ENCODE results near the gene ZNF133.
"Not testable (repeated sequence)": the region's sequence is repeated elsewhere in the genome, so short reads cannot be mapped to it uniquely, and the experiment has no call there.

Gene ZNF133

DNA sequence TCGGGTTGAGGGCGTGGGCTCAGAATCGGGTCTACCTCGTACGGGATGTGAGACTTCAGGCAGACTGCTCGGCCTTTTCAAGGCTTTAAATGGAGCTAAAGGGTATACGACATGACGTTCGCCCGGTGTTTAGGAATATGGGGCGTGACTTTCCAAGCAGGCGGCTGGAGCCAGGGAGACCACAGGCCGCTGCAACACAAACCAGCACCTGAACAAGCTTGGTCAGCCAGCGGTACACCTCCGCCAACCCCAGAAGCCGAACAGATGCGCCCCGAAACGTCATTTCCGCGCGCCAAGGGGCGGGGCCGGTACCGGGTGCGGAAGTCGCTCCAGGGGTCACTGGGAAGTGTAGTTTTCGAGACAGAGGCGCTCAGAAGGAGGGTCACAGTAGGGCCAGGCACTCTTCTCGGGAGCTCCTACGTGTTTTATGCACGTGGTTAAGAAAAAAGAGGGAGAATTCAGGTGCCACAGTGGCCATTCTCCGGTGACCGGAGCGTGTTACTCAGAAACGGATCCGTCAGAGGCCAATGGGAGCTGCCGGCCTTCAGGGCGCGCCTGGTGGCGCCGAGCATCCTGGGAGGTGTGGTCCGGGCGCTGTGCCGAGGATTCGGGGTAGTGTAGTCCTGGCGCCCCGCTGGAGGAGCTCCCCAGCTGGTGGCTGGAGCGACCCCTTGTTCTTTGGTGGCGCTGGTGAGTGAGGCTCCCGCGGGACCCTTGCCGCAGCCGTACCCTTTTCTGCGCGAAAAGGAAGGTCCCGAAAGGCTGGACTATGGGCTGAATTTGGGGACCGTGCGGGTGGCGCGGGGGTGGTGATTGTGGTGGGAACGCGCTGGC, at the start of gene ZNF133:
TSS of gene ZNF133 (plus strand) at position 613 of the 834 bp plus-strand sequence. CDS start 17,160 bp downstream, outside the sequence.
- peak; percentile 87 for DNase-seq

DNA sequence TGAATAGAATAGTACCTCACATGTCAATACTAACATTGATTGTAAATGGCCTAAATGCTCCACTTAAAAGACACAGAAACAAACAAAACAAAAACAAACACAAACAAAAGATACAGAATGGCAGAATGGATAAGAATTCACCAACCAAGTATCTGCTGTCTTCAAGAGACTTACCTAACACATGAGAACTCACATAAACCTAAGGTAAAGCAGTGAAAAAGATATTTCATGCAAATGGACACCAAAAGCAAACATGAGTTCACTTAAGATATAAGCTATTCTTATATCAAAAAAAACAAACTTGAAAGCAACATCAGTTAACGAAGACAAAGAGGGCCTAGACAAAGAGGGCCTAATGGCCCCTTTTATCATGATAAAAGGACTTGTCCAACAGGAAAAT, 47.3 kb upstream of the ZNF133 start:
- no peak for DNase-seq

DNA sequence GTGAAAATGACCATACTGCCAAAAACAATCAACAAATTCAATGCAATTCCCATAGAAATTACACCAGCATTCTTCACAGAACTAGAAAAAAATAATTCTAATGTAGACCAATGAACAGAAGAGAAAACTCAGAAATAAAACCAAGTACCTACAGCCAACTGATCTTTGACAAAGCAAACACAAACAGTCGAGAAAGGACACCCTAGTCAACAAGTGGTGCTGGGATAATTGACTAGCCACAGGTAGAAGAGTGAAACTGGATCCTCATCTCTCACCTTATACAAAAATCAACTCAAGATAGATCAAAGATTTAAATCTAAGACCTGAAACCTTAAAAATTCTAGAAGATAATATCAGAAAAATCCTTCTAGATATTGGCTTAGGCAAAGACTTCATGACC, 44.5 kb upstream of the ZNF133 start:
- DNase-seq: no peak

DNA sequence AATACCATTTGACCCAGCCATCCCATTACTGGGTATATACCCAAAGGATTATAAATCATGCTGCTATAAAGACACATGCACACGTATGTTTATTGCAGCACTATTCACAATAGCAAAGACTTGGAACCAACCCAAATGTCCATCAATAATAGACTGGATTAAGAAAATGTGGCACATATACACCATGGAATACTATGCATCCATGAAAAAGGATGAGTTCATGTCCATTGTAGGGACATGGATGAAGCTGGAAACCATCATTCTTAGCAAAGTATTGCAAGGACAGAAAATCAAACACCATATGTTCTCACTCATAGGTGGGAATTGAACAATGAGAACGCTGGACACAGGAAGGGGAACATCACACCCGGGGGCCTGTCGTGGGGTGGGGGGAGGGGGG, 39.8 kb upstream of the ZNF133 start:
- not testable (repeated sequence) for DNase-seq

DNA sequence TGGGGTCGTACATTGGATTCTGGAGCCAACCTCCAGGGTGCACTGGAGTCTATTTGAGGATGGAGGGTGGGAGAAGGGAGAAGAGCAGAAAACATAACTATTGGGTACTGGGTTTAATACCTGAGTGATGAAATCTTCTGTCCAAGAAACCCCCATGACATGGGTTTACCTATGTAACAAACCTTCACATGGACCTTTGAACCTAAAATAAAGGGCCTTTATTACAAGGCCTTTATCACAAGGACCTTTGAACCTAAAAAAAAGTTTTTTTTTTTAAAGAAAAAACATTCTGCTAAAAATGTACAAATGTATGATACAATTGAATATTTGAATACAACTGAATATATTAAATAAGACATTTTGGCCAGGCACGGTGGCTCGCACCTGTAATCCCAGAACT, 38.1 kb upstream of the ZNF133 start:
- no peak for DNase-seq

DNA sequence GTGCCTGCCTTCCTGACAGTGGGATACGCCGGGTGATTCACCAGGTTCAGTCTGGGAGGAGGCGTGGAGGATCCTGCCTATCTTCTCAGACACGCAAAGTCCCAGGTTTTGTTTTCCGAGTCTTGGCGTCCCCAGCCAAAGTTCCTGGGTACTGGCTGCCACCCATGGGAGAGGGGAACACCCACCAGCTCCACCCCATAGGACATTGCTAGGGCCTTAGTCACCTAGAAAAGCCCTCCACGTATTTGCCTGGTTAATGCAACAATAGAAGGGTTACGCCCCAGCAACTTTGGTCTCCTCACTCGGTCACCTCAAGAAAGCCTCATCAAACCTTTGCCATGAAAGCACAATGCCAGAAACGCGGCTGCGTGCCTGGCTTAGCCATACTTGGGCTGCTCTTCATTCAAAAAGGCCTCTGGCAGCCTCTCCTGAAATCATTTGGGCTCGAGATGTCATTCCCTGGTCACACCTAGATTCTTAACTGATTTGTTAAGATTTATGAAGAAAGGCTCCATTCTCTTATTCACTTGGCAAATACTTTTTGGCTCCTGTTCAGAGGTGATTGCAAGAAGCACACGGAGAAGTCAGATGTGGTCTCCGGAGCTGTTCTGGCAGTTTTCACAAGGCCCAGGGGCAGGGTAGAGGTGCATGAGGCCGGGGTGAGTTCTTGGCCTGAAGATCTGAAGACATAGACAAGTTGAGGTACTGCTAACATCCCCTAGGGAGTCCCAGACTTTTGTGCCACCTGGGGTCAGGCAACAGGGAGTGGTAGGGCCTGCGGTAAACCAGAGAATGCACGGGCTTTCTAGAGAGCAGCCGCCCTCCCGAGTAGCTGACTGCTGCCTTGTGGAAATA, 35.5 kb upstream of the ZNF133 start:
- no peak for DNase-seq

DNA sequence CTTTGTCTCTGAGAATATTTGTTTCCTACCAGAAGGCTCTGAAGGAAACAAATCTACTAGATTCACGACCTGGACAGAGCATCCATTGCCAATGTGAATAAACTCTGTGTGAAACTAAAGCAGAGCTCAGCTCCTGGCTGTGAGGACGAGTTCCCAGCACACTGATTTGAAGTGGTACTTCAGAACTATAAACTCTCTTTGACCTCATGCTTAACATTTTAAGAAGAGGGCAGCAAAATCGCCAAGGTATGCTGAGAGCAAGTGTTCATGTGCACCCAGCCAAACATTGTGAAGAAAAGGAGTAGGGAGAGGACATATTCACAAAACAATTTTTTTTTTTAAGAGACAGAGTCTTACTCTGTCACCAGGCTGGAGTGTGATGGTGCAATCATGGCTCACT, 33.7 kb upstream of the ZNF133 start:
- DNase-seq: no peak

DNA sequence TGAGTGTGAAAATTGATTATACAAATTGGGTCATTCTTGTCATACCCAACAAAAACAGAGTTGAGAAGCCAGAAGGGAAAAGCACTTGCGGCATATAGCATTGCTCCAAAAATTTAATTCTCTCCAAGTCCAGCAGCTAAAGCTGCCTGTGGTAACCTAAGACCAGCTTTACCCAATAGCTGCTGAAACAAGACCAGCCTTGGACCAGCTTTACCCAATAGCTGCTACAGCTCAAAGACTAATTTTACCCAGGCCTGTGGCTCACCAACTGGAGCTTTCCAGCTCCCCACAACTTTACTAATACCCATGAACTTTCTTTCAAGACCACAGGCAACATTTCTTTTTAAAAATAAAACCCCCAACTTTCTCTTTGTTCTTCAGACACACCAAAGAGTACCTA, 32.8 kb upstream of the ZNF133 start:
- no peak for DNase-seq

DNA sequence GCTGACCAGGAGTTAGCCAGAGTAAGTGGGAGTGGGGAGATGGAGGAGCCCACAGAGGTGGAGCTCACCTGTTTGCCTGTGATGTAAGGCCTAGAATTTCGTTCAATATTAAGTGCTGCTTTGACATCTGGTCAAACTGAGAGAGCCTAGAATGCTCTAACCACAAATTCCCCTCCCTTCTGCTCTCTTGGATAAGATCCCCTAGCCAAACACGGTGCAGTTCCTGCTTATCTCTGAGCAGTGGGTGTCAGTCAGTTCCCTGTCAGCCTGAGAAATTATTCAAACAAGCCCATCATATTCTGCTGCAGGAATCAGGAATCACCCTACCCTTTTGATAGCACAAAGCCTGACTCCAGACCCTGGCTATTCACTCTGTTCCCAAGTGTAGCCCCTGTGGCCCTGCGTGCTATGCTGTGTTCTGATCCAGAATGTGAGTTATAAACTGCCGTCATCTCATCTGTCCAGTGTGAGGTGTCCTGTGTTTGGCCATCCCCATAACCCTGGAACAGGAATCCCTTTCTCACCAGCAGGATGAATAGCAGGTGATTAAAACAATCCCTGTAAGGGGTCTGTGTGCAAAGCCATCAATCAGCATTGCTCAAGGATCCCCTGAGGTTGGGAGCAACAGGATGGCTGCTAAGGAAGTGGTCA, 31.8 kb upstream of the ZNF133 start:
- DNase-seq: no peak

DNA sequence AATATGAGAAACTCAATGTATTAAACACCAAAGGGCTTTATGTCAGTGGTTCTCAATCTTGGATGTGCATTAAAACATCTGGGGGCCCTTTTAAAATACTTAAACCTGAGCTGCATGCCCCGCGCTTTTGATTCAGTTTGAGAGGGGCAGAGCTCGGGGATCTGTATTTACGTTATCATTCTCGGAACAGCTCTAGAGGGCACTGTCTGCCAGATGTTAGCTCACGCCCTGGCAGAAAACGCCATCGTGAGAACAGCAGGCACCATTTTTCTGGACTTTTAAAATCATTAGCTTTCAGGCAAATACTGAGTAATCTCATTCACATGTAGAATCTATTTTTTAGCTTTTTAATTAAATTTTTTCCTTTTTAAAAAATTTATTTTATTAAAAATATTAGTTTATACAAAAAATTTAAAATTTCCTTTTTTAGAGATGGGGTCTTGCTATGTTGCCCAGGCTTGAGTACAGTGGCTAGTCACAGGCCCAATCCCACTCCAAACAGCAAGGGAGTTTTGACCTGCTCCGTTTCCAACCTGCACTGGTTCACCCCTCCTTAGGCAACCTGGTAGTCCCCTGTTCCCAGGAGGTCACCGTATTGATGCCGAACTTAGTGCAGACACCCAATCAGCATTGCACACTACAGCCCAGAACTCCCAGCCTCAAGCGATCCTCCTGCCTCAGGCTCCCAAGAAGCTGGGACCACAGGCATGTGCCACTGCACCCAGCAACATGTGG, 30.0 kb upstream of the ZNF133 start:
- DNase-seq: no peak

DNA sequence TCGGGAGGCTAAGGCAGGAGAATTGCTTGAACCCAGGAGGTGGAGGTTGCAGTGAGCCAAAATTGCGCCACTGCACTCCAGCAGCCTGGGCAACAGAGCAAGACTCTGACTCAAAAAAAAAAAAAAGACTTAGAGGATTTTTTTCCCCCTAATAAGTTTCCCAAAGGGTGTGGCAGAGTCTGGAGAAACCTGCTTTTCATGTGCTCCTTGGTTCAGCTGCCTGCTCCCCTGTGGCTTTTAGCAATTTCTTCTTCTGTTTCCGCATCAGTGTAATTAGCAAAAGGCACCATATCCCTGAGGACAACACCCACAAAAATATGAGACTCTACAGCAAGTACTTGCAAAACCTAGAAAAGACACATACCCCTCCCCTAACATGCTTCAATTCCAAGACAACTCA, 28.6 kb upstream of the ZNF133 start:
- no peak for DNase-seq

DNA sequence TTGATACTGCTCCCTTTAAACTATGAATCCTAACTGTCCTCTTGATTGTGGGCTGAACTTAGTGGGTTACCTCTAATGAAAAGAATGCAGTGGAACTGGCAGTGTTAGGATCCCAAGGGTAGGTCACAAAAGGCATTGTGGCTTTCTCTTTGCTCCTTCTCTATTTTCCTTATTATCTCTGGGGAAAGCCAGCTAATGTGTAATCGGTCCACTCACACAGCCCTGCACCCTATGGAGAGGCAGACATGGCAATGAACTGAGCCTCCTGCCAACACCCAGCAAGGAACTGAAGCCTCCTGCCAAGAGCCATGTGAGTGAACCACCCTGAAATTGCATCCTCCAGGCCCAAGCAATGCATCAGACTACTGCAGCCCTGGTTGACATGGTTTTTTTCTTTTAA, 24.6 kb upstream of the ZNF133 start:
- no peak for DNase-seq

DNA sequence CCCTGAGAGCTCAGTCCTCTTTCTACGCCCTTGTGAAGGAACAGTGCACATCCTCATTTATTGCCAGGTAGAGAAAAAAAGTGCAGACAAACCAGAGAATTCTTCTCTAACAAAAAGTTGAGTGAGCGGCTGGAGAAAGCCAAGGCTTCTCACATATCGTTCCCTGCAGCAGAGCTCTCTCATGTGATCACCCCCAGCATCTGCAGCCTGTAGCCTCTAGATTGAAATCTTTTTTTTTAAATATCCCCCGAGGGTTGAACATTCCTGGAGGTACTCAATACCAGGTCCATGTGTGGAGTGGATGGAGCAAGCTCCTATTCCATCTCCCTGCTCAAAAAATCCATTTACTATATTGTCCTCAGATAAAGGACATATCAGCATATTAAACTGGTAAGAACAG, 22.9 kb upstream of the ZNF133 start:
- DNase-seq: no peak

DNA sequence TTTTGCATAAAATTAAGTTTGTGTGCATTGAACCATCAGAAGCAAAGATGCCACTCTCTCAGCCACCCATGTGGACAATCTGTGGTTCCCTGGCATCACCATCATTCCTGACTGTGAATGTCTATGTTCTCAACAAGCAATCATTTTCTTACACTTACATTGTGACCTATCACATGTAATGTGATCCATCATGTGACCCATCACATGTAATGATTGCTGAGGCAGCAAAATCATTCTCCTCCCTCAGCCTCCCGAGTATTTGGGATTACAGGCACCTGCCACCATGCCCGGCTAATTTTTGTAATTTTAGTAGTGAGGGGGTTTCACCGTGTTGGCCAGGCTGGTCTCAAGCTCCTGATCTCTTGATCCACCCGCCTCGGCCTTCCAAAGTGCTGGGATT, 22.0 kb upstream of the ZNF133 start:
- DNase-seq: no peak

DNA sequence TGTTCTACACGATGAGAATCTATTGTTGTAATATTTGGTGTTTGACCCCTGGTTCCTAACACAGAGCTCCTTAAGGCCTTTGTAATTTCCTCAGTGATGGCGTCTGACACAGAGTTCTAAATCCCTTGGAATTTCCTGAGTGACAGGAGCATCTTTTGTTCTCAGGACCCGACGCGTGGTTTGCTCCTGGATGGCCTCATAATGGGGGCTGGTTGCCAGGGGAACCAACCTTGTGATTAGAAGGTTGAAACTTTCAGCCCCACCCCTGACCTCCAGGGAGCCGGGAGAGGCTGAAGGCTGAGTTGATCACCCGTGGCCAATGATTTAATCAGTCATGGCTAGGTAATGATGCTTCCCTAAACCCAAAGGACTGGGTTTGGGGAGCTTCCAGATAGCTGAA, 20.5 kb upstream of the ZNF133 start:
- no peak for DNase-seq

DNA sequence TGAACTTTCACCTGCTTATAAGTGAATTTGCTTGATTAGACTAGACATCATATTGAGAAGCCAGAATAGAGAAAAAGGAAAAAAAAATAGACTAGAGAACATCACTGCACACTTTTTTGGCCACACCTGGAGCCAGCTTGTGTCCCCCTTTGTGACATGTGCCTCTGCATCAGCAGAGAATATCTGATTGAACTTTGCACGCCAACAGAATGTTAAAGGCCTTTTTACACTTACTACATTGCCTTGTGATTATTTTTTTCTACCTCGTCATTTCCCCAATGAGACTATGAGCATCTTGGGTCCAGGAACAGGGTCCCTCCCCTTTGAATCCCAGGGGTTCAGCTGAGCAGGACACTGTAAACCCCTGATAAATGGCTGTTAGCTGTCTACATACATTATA, 17.2 kb upstream of the ZNF133 start:
- DNase-seq: no peak

DNA sequence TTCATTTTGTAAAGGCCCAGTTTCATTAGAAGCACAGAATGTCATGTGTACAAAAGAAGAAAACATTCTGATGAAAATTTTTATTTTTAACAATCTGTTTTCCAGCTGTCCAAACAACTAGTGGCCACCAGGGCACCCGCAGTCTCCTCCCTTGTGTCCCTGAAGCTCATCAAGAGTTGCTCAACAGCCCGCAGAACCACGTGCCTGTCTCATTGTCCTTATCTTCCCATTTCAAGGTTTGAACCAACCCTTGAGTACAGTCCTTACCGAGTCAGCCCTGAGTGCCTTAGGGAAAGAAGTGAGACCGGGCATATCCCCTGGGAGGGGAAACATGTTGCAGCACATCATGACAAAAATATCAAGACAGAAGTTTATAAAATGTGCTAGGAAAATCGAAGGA, 15.9 kb upstream of the ZNF133 start:
- no peak for DNase-seq

DNA sequence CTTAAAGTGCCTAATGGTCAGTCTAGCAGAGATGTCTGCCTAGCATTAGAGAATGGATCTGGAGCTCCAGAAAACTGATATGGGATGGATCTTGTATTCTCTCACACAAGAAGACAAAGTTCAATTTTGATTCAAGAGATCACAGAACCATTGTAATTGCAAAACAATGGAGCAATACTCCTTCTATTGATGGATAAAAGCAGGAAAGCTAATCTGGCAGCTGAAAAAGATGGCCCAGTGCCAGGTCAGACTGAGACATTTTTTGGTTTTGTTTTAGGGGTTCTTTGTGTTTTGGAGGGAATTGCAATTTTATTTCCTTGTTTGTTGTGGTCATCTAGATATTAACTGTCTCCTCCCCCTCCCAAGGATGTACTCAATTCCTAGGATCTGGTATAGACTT, 14.6 kb upstream of the ZNF133 start:
- no peak for DNase-seq

DNA sequence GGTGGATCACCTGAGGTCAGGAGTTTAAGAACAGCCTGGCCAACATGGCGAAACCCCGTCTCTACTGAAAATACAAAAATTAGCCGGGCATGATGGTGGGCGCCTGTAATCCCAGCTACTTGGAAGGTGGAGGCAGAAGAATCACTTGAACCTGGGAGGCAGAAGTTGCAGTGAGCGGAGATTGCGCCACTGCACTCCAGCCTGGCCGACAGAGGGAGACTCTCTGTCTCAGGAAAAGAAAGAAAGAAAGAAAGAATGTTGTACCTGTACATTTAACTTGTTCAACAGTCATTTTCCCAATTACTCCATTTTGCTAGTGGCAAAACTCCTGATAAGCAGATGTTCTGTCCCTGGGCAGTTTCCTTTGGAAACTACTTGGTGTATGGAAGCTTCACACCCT, 12.4 kb upstream of the ZNF133 start:
- DNase-seq: not testable (repeated sequence)

DNA sequence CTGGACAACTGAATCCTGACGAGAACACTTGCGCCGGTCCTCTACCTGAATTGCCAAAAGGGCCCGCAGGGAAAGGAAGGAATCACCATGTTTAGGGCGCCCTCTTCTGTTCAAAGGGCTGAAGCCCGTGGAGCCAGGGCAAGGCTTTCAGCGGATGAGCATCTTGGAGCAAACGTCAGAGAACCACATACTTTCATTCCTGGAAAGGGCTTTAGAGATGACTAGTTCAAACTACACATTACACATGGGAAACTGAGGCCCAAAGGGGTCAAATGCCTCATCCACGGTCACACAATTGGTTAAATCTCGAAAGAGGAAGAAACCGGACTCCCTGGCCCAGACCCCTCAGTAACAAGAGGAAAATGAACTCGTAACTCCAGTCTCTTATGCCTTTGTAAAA, 11.5 kb upstream of the ZNF133 start:
- DNase-seq: no peak

DNA sequence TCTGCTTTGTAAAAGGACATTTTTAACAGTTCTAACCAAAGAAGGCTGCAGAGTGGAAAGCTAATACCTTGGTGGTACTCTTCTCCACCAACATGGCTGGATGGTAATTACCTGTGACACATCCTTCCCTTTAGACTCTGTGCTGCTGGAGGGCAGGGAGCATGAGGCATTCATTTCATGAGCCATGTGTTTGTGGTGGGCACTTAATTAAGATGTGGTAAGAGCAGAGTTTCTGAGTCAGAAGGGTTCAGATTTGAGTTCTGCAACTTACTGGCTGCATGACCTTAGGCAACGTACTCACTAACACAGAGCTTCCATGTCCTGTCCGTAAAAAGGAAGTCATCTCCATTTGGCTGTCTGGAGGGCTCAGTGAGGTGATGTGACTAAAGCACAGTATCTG, 9.1 kb upstream of the ZNF133 start:
- no peak for DNase-seq

DNA sequence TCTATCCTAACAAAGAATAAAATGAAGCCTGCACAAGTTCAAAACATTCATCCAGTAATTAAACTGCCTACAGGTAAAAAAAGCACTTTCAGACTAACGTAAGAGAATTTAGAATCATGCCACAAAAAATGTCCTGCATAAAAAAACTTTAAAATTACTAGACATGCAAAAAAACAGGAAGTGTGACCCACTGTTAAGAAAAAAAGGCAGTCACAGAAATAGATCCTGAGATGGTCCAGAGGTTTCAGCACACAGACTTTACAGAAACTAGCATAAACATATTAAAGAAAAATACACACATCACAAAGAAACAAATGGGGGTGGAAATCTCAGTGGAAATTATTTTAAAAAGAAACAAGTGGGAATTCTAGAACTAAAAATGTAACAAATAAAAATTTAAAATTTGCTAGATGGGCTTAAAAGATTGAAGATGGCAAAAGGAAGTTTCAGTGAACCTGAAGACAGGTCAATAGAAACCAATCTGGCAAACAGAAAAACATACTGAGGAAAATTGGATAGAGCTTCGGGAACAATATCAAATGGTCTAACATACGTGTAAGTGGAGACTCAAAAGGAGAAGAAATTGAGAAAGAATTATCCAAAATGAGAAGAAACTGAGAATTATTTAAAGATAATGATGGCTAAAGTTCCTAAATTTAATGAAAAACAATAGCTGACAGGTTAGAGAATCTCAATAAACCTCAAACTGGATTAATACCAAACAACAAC, 3.4 kb upstream of the ZNF133 start:
- no peak for DNase-seq
